Measurements from ENCODE around the gene EGLN3.
"Not testable (repeated sequence)": the region's sequence is repeated elsewhere in the genome, so short reads cannot be mapped to it uniquely, and the experiment has no call there.

EGLN3 gene

GRCh38 chr14:33963892-33964291 is 13.0 kb upstream of the EGLN3 start:
- TF ChIP-seq CTCF (IDR thresholded peaks at IDR 0.05; ENCODE audit: control insufficient read depth, insufficient read depth, low read depth, low read length, missing control alignments), result no peak
- DNase-seq (ENCODE audit: low read depth), result no peak

GRCh38 chr14:33962466-33962865 is 11.6 kb upstream of the EGLN3 start:
- H3K4me3 ChIP-seq (ENCODE audit: control insufficient read depth, low read depth, low read length); DNase-seq (ENCODE audit: low read depth): not testable (repeated sequence)

More at GRCh38 chr14:33963892-33964291, 13.0 kb upstream of the EGLN3 start:
- H3K4me3 ChIP-seq (ENCODE audit: control insufficient read depth, low read depth, low read length), result no peak overlapping the region

- no peak overlapping the region for H3K4me3 ChIP-seq (ENCODE audit: control insufficient read depth, low read depth, low read length)
- TF ChIP-seq CTCF (IDR thresholded peaks at IDR 0.05; ENCODE audit: control insufficient read depth, insufficient read depth, low read depth, low read length, missing control alignments), result no peak
- no peak for DNase-seq (ENCODE audit: low read depth)
These were observed 11.1 kb upstream of the EGLN3 start for GRCh38 chr14:33962016-33962415.

GRCh38 chr14:33959692-33960151 is 8.8 kb upstream of the EGLN3 start:
- no peak overlapping the region for H3K4me3 ChIP-seq (ENCODE audit: control insufficient read depth, low read depth, low read length)
- TF ChIP-seq CTCF (IDR thresholded peaks at IDR 0.05; ENCODE audit: control insufficient read depth, insufficient read depth, low read depth, low read length, missing control alignments), result no peak
- DNase-seq (ENCODE audit: low read depth), result no peak

- no peak overlapping the region for H3K4me3 ChIP-seq (ENCODE audit: control insufficient read depth, low read depth, low read length)
- no peak for DNase-seq (ENCODE audit: low read depth)
- TF ChIP-seq CTCF (IDR thresholded peaks at IDR 0.05; ENCODE audit: control insufficient read depth, insufficient read depth, low read depth, low read length, missing control alignments), result no peak
These were observed 7.8 kb upstream of the EGLN3 start for GRCh38 chr14:33958605-33959226.

GRCh38 chr14:33957993-33958392 is 7.1 kb upstream of the EGLN3 start:
- no peak for TF ChIP-seq CTCF (IDR thresholded peaks at IDR 0.05; ENCODE audit: control insufficient read depth, insufficient read depth, low read depth, low read length, missing control alignments)
- H3K4me3 ChIP-seq (ENCODE audit: control insufficient read depth, low read depth, low read length), result no peak overlapping the region

GRCh38 chr14:33957299-33957698 is 6.4 kb upstream of the EGLN3 start:
- TF ChIP-seq CTCF (IDR thresholded peaks at IDR 0.05; ENCODE audit: control insufficient read depth, insufficient read depth, low read depth, low read length, missing control alignments), result no peak
- H3K4me3 ChIP-seq (ENCODE audit: control insufficient read depth, low read depth, low read length), result no peak overlapping the region
- no peak for DNase-seq (ENCODE audit: low read depth)

More at GRCh38 chr14:33957993-33958392, 7.1 kb upstream of the EGLN3 start:
- no peak for DNase-seq (ENCODE audit: low read depth)
